Peyer's patch (tissue), 4 donors: ENCODE data around the gene IQCE.

Experiments
- POLR2A ChIP-seq, 2 donors: fragments of 450-650 bp; IDR thresholded peaks; one replicate each; pipeline ENCODE4 v1.5.1; 2017; ENCODE audit warnings: antibody characterized with exemption in 2 of 2, mild to moderate bottlenecking in 2 of 2, moderate library complexity in 2 of 2
- TF ChIP-seq, protein P1 (sequence below), 6 experiments: fragments of 450-650 bp in 4 of 6; fragments of 200-600 bp in 2 of 6; sonication (generic) in 1 of 6; IDR thresholded peaks; one replicate each; pipeline ENCODE4 v1.5.1; 2017 to 2019; ENCODE audit warnings: antibody characterized with exemption in 6 of 6, mild to moderate bottlenecking in 3 of 6, moderate library complexity in 1 of 6

DNA sequence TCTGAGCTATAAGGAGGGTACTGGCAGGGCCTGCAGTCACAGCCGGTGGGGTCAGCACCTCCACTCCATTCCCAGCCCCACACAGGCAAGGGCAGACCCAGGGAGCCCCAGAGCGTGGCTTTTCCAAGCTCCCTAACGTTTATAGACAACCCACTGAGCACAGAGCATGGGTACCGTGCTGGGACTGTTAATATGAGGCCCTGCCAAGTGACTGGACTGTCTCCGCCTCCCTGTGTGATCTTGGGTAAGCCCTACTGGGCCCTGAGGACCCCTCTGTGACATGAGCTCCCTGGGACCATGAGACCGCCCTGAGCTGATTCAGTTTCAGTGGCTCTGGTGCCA lies 85.4 kb downstream of the IQCE start:
- TF ChIP-seq, protein P1, sequence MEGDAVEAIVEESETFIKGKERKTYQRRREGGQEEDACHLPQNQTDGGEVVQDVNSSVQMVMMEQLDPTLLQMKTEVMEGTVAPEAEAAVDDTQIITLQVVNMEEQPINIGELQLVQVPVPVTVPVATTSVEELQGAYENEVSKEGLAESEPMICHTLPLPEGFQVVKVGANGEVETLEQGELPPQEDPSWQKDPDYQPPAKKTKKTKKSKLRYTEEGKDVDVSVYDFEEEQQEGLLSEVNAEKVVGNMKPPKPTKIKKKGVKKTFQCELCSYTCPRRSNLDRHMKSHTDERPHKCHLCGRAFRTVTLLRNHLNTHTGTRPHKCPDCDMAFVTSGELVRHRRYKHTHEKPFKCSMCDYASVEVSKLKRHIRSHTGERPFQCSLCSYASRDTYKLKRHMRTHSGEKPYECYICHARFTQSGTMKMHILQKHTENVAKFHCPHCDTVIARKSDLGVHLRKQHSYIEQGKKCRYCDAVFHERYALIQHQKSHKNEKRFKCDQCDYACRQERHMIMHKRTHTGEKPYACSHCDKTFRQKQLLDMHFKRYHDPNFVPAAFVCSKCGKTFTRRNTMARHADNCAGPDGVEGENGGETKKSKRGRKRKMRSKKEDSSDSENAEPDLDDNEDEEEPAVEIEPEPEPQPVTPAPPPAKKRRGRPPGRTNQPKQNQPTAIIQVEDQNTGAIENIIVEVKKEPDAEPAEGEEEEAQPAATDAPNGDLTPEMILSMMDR (IDR thresholded peaks at IDR 0.05) = no peak
- no peak for TF ChIP-seq POLR2A (IDR thresholded peaks at IDR 0.05)
